Duodenal mucosa (tissue), 2 donors: Measurements from ENCODE around the gene LINC00237.
A peak's percentile ranks its signal among the peaks of the same experiment; 100 is the strongest.

ENCODE experiments used
- H3K27ac ChIP-seq: one replicate; pipeline ENCODE4 v1.7.0; 2013; ENCODE audit warnings: low read depth, low read length
- H3K27me3 ChIP-seq, 2 donors: one replicate each; pipeline ENCODE4 v1.7.0; 2013; ENCODE audit warnings: low read length in 2 of 2, control low read depth in 1 of 2; ENCODE audit not compliant: insufficient read depth in 2 of 2, control insufficient read depth in 1 of 2
- H3K36me3 ChIP-seq, 2 donors: one replicate each; pipeline ENCODE4 v1.7.0; 2013; ENCODE audit warnings: low read length in 2 of 2, control low read depth in 1 of 2; ENCODE audit not compliant: insufficient read depth in 2 of 2, control insufficient read depth in 1 of 2
- H3K4me1 ChIP-seq, 2 donors: one replicate each; pipeline ENCODE4 v1.7.0; 2013; ENCODE audit warnings: low read length in 2 of 2, control low read depth in 1 of 2; ENCODE audit not compliant: insufficient read depth in 2 of 2, control insufficient read depth in 1 of 2
- H3K4me3 ChIP-seq, 2 donors: one replicate each; pipeline ENCODE4 v1.7.0; 2013; ENCODE audit warnings: low read length in 2 of 2, low read depth in 1 of 2
- H3K9ac ChIP-seq, 2 donors: one replicate each; pipeline ENCODE4 v1.7.0; 2013; ENCODE audit warnings: low read length in 2 of 2, low read depth in 1 of 2
- H3K9me3 ChIP-seq, 2 donors: one replicate each; pipeline ENCODE4 v1.7.0; 2013; ENCODE audit warnings: low read length in 2 of 2, control low read depth in 1 of 2; ENCODE audit not compliant: control insufficient read depth in 1 of 2

The LINC00237 gene

GRCh38 chr20:21139881-21140566, 33.9 kb upstream of the LINC00237 start:
- no peak overlapping the region for H3K27ac ChIP-seq
- H3K9ac ChIP-seq = no peak overlapping the region
- H3K36me3 ChIP-seq = peaks cover 5 to 27% of the 10 kb centered on the region in 2 donors
- no peaks in the 10 kb centered on the region for H3K9me3 ChIP-seq
- no peak overlapping the region for H3K4me3 ChIP-seq
- no peaks in the 10 kb centered on the region for H3K4me1 ChIP-seq
- H3K27me3 ChIP-seq = no peaks in the 10 kb centered on the region

GRCh38 chr20:21137078-21137477, 30.9 kb upstream of the LINC00237 start:
- Histone ChIP-seq H3K27ac (no peak overlapping the region), H3K9me3 (no peaks in the 10 kb centered on the region), H3K27me3 (no peaks in the 10 kb centered on the region), H3K9ac (no peak overlapping the region), H3K4me1 (no peaks in the 10 kb centered on the region), H3K4me3 (no peak overlapping the region), H3K36me3 (peaks cover 14 to 36% of the 10 kb centered on the region in 2 donors)

GRCh38 chr20:21136015-21136732, 30.0 kb upstream of the LINC00237 start:
- no peaks in the 10 kb centered on the region for H3K27me3 ChIP-seq
- H3K4me1 ChIP-seq = no peaks in the 10 kb centered on the region
- H3K9ac ChIP-seq = no peak overlapping the region
- H3K4me3 ChIP-seq = no peak overlapping the region
- H3K9me3 ChIP-seq = no peaks in the 10 kb centered on the region
- no peak overlapping the region for H3K27ac ChIP-seq
- H3K36me3 ChIP-seq = peaks cover 14 to 37% of the 10 kb centered on the region in 2 donors

- H3K9me3 ChIP-seq = no peaks in the 10 kb centered on the region
- no peak overlapping the region for H3K4me3 ChIP-seq
- H3K36me3 ChIP-seq = peaks cover 13 to 35% of the 10 kb centered on the region in 2 donors
- no peak overlapping the region for H3K27ac ChIP-seq
- H3K9ac ChIP-seq = no peak overlapping the region
- no peaks in the 10 kb centered on the region for H3K4me1 ChIP-seq
- no peaks in the 10 kb centered on the region for H3K27me3 ChIP-seq
Observed at GRCh38 chr20:21134883-21135493, 28.8 kb upstream of the LINC00237 start.

- H3K4me3 ChIP-seq = no peak overlapping the region
- H3K27me3 ChIP-seq = no peaks in the 10 kb centered on the region
- H3K9me3 ChIP-seq = no peaks in the 10 kb centered on the region
- no peaks in the 10 kb centered on the region for H3K4me1 ChIP-seq
- H3K36me3 ChIP-seq = peaks cover 9 to 34% of the 10 kb centered on the region in 2 donors
- H3K27ac ChIP-seq = no peak overlapping the region
- H3K9ac ChIP-seq = no peak overlapping the region
Observed at GRCh38 chr20:21133917-21134622, 27.9 kb upstream of the LINC00237 start.

- no peak overlapping the region for H3K4me3 ChIP-seq
- H3K27ac ChIP-seq = no peak overlapping the region
- peaks cover 9 to 32% of the 10 kb centered on the region in 2 donors for H3K36me3 ChIP-seq
- H3K27me3 ChIP-seq = no peaks in the 10 kb centered on the region
- H3K4me1 ChIP-seq = no peaks in the 10 kb centered on the region
- H3K9ac ChIP-seq = no peak overlapping the region
- H3K9me3 ChIP-seq = no peaks in the 10 kb centered on the region
Observed at GRCh38 chr20:21133404-21133803, 27.2 kb upstream of the LINC00237 start.

- H3K27ac ChIP-seq = no peak overlapping the region
- H3K4me1 ChIP-seq = peaks cover 10 to 12% of the 10 kb centered on the region in 2 donors
- H3K36me3 ChIP-seq = peaks cover 9 to 19% of the 10 kb centered on the region in 2 donors
- no peak overlapping the region for H3K9ac ChIP-seq
- no peaks in the 10 kb centered on the region for H3K9me3 ChIP-seq
- H3K4me3 ChIP-seq = no peak overlapping the region
- H3K27me3 ChIP-seq = no peaks in the 10 kb centered on the region
Observed at GRCh38 chr20:21129861-21130260, 23.7 kb upstream of the LINC00237 start.

GRCh38 chr20:21127201-21127981, 21.2 kb upstream of the LINC00237 start:
- Histone ChIP-seq H3K27me3 (no peaks in the 10 kb centered on the region), H3K36me3 (peaks cover 0 to 10% of the 10 kb centered on the region in 2 donors), H3K27ac (no peak overlapping the region), H3K9me3 (no peaks in the 10 kb centered on the region), H3K4me1 (peaks cover 10 to 12% of the 10 kb centered on the region in 2 donors), H3K4me3 (peak overlapping the region; percentile 87 to 95), H3K9ac (peak overlapping the region in 1 of 2 donors; percentile 76)

- peak overlapping the region; percentile 87 to 95 for H3K4me3 ChIP-seq
- H3K4me1 ChIP-seq = peaks cover 10 to 12% of the 10 kb centered on the region in 2 donors
- H3K27me3 ChIP-seq = no peaks in the 10 kb centered on the region
- no peaks in the 10 kb centered on the region for H3K9me3 ChIP-seq
- H3K36me3 ChIP-seq = peaks cover 0 to 7% of the 10 kb centered on the region in 2 donors
- no peak overlapping the region for H3K27ac ChIP-seq
- H3K9ac ChIP-seq = peak overlapping the region; percentile 76 to 80
Observed at GRCh38 chr20:21126581-21126870, 20.4 kb upstream of the LINC00237 start.
